Fibroblast of villous mesenchyme (primary cell): ENCODE data around the gene GATD1. TPM values are rescaled to one million over a fixed set of nuclear protein-coding genes. Genes with fewer than 3 reads are reported as not detected.

Experiments used
- DNase-seq: peaks from one replicate; pipeline ENCODE4 v3.0.0-alpha.2; 2010; ENCODE audit warnings: low read depth
- H3K4me3 ChIP-seq: 2 replicates; pipeline ENCODE4 v1.5.1; 2011; ENCODE audit warnings: low read depth, mild to moderate bottlenecking, low read length
- total RNA-seq: library from RNA; depleted of rRNA; stranded (reverse); fragments of >200 nt; gene quantifications from 2 replicates; pipeline ENCODE4 v1.2.3, GENCODE V29; 2012
- TF ChIP-seq, protein P1 (sequence below): IDR thresholded peaks from 2 replicates; pipeline ENCODE4 v1.5.1; 2012; ENCODE audit warnings: low read depth, mild to moderate bottlenecking, low read length; ENCODE audit not compliant: insufficient read depth

GATD1 gene
- total RNA-seq, 1 donor = 26.3 TPM

DNA sequence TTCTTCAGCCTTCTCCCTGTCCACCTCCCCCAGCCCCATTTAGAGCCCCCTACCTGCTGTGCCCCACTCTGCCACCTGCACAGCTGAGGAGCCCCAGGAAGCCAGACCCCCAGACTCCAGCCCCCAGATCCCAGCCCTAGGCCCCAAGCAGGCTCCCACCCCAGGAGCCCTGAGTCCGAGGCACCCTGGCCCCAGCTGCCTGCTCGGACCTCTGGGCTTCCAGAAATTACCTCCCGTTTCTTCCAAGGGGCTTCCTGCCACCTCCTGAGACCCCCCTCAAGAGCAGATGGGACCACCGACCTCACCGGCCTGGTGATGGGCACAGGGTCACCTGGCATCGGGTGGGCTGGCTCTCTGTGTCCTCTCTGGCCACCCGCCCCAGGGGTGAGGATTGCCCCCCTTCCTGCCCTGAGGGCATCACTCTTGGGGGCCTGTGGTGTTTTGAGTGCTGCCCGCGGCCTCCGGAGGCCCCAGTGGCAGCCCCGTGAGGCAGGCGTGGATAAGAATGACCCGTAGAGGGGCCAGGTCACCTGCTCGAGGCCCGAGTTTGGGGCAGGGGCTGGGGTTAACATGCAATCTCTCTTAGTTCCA lies 48.3 kb downstream of the GATD1 start:
- H3K4me3 ChIP-seq = no peak overlapping the region
- DNase-seq = no peak
- TF ChIP-seq, protein P1, sequence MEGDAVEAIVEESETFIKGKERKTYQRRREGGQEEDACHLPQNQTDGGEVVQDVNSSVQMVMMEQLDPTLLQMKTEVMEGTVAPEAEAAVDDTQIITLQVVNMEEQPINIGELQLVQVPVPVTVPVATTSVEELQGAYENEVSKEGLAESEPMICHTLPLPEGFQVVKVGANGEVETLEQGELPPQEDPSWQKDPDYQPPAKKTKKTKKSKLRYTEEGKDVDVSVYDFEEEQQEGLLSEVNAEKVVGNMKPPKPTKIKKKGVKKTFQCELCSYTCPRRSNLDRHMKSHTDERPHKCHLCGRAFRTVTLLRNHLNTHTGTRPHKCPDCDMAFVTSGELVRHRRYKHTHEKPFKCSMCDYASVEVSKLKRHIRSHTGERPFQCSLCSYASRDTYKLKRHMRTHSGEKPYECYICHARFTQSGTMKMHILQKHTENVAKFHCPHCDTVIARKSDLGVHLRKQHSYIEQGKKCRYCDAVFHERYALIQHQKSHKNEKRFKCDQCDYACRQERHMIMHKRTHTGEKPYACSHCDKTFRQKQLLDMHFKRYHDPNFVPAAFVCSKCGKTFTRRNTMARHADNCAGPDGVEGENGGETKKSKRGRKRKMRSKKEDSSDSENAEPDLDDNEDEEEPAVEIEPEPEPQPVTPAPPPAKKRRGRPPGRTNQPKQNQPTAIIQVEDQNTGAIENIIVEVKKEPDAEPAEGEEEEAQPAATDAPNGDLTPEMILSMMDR = no peak

DNA sequence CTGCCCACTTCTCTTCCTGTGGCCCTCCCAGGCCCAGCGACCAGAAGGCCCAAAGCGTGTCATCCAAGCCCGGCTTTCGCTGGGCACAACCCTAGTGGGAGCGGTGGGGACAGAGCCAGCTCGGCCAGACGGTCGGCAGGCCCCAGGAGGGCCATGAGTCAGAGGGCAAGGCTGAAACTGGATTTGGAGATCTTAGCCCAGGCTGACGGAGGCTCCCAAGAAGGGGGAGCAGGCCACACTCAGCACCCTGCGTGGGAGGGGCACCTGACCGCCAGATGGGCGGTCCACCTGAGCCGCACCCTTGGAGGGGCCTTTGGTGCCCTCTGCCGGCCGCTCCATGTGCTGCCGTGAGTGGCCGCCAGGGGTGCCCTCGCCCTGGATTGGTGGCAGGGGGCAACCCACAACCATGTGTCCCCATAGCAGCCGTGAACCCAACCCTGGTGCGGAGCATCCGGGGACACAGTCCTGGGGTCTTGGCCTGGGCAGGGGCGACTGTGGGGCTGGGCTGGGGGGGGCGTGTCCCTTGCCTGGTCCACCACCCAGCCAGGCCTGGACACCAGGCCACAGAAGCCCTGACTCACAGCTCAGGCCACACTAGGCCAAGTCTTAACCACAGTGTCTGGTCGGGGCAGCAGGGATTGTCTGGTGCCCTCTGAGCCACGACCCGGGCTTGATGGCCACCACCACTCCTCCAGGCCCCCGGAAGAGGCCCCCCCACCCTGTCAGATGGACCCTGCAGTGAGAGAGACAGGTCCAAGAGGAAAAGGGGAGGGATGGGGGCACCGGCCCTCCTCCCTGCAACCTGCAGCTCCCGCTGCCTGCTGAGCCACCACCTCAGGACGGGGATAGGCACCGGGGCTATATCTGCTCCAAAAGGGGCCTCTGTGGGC lies 49.2 kb downstream of the GATD1 start:
- TF ChIP-seq, protein P1 = peak; percentile 99
- no peak overlapping the region for H3K4me3 ChIP-seq
- peak; percentile 89 for DNase-seq

DNA sequence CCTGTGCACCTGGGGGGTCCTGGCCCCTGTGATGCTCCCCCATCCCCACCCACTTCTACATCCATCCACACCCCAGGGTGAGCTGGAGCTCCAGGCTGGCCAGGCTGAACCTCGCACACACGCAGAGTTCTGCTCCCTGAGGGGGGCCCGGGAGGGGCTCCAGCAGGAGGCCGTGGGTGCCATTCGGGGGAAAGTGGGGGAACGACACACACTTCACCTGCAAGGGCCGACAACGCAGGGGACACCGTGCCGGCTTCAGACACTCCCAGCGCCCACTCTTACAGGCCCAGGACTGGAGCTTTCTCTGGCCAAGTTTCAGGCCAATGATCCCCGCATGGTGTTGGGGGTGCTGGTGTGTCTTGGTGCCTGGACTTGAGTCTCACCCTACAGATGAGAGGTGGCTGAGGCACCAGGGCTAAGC lies 50.0 kb downstream of the GATD1 start:
- H3K4me3 ChIP-seq = no peak overlapping the region
- TF ChIP-seq, protein P1 = no peak
- DNase-seq = no peak

DNA sequence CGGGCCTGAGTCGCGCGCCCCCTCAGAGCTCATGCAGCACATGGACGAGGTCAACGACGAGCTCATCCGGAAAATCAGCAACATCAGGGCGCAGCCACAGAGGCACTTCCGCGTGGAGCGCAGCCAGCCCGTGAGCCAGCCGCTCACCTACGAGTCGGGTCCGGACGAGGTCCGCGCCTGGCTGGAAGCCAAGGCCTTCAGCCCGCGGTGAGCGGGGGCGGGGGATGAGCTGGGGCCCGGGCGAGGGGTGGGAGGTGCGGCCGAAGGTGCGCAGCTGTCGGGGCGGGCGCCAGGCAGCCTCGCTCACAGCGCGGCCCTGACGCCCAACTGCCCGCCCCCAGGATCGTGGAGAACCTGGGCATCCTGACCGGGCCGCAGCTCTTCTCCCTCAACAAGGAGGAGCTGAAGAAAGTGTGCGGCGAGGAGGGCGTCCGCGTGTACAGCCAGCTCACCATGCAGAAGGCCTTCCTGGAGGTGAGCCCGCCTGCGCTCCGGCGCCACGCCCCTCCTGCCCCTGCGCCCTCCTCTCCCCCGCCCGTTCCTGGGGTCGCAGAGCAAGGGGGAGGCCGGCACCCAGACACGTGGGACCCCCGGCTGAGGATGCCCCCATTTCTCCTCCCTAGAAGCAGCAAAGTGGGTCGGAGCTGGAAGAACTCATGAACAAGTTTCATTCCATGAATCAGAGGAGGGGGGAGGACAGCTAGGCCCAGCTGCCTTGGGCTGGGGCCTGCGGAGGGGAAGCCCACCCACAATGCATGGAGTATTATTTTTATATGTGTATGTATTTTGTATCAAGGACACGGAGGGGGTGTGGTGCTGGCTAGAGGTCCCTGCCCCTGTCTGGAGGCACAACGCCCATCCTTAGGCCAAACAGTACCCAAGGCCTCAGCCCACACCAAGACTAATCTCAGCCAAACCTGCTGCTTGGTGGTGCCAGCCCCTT lies 50.7 kb downstream of the GATD1 start:
- H3K4me3 ChIP-seq = no peak overlapping the region
- DNase-seq = peak; percentile 20
- TF ChIP-seq, protein P1 = no peak

DNA sequence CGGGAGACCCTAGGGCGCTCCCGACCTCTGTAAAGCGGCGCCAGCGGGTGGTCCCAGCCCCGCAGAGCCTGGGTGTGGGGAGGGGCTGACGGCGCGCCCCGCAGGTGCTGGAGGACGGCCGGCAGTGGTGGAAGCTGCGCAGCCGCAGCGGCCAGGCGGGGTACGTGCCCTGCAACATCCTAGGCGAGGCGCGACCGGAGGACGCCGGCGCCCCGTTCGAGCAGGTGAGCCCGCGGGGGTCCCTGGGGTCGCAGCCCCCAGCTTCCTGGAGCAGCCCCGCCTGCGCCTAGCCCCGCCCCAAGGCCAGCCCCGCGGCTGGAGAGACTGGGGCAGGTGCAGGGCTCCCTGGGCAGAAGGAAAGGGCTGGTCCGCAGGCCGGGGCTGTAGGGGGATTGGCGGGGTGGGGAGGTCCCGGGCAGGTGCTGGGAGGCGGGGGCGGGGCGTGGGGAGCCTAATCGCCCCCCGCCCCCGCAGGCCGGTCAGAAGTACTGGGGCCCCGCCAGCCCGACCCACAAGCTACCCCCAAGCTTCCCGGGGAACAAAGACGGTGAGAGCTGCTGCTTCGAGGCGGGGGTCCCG lies 51.6 kb downstream of the GATD1 start:
- no peak overlapping the region for H3K4me3 ChIP-seq
- no peak for DNase-seq
- TF ChIP-seq, protein P1 = no peak

DNA sequence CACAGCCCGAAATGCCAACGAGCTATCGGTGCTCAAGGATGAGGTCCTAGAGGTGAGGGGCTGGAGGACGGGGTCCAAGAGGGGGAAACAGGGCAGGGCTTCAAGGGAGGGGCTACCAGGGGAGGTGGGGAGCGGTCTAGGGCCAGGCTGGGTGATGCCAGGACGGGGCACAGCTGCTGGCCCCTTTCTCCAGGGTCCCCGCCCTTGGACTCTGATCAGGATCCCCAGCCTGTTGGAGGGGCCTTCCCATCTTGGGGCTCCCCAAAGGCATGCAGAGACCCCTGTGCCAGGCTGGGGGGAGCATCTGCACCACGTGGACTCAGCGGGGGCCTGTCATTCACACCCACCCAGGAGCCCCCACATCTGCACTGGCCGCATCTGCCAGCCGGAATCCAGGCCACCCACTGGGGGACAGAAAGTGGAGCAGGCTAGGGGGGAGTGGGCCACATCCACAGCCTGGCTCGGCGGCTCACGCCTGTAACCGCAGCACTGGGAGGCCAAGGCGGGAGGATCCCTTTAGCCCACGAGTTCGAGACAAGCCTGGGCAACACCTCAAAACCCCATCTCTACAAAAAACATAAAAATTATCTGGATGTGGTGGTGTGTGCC lies 52.4 kb downstream of the GATD1 start:
- TF ChIP-seq, protein P1 = no peak
- H3K4me3 ChIP-seq = no peak overlapping the region
- no peak for DNase-seq
